IPS DF 4.7 (cell line): ENCODE measurements around the gene QRFP.
"Not testable (repeated sequence)": the region's sequence is repeated elsewhere in the genome, so short reads cannot be mapped to it uniquely, and the experiment has no call there.

Source experiments
- DNase-seq: peaks from one replicate; pipeline ENCODE4 v3.0.0-alpha.2; 2013; ENCODE audit warnings: low spot score; ENCODE audit errors: extremely low read depth

QRFP gene

DNA sequence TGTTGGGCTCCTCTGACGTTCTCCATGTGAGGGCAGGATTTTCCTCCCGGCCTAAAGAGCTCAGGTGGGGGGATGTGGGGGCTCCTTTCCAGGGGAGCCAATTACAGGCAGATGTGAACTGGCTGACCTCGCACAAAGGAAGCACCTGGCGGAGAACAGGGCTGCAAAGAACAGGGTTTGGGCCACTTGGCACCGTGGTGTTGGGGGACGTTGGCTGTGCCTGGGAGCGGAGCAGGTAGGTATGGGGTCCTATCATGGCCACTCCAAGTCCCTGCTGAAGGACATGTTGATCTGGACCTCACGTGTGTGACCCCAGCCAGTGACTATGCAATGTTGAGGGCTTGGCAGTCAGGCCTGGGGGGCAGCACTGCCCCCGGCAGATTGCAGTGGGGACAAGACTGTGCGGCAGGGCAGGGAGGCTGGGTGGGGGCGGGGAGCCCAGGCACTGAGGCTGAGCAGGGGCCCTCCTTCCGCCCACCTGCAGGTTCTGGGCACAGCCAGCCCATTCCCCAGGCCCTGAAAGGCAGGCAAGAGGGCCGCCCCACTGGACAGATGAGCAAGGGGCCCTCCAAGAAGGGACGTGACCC is 23.0 kb upstream of the QRFP start:
- DNase-seq = no peak

DNA sequence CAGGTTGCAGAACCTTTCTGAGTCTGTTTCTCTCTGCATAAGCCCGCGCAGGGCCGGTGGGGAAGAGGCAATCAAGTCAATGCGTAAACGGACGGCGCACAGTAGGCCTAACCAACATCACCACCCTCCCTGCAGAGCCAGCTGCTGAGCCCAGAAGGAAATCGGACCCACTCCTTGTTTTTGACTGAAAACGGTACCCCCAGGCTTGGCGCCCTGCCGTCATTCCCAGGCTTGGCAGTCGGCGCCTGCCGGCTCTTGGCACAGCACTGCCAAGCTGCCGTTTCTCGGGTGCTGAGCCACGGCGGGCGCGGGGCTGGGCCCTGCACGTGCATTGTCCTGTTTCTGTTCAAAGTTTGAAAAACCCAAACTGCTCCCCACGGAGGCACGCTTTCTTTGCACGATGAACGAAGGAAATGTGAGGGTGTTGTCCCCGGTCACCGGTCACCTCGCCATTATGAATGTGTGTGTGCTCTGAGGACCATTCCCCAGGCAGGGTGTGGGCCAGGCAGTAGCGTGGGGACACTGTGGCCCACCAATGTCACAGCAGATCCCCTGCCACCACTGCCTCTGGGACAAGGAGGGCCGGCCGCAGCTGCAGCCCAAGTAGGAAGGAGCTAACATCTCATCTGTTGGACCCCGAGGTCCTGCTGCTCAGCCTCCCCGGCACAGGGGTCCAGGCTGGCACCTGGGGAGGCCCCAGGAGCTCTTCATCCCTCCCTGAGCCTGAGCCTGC is 22.4 kb upstream of the QRFP start:
- no peak for DNase-seq

DNA sequence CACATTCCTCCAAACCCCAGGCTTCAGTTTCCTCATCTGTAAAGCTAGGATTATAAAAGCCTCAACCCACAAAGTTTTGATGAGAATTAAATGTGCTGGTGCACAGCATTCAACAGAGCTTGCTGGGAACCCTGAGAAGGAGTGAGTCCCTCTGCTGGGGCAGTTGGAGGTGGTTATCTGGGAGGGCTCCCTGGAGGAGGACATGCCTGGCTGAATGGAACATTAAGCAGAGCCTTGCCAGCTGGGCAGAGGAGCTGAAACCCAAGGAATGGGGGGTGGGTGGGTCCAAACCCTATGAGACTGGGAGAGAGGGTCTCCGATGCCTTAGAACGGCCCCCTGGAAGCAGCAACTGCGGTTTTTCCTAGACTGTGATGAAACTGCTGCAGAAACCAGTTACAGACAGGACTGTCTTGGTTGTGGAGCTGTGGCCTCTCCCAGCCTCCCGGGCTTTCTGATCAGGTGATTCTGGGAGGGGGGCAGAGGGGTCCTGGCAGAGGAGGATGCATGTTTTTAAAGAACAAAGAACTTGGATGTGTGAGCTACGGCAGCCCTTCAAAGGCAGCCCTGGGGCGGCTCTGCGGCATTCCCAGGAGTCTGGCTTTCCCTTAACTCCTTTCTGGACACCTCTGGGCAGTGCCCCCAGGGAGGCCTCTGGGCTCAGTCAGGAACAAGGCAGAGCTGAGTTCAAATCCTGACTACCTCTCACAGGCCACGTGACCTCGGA is 21.7 kb upstream of the QRFP start:
- DNase-seq = no peak

DNA sequence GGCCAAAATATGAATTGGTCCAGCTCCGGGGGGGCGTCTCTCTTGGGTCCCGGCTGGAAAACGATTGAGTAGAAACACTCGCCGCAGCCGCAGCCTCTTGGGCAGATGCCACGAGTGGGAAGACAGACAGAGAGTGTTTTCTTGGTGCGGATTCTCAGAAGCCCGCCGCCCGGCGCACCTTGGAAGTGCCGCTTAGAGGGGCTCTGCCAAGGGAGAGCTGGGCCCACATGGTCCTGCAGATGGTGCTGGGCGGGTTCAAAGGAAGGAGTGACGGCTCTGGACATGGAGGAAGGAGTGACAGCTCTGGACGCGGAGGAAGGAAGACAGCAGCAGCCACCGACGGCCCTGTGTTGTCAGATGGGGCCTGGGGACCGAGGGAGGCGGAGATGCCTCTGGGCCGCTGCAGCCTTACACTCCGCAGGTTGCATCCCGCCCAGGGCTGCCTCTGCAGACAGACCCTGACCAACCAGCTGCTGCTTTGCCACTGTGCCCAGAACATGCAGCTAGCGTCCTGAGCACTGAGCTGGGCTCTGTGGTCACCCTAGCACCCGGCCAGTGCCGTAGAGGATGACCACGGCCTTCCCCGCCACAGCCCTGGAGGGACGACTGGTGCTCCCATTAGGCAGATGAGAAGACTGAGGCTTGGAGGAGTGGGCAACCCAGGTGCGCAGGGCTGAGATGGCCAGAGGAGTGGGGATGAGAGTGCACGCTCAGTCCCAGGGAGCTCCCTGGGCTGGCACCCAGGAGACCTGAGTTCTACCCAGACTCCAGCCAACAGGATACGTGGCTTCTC is 20.8 kb upstream of the QRFP start:
- DNase-seq = no peak

DNA sequence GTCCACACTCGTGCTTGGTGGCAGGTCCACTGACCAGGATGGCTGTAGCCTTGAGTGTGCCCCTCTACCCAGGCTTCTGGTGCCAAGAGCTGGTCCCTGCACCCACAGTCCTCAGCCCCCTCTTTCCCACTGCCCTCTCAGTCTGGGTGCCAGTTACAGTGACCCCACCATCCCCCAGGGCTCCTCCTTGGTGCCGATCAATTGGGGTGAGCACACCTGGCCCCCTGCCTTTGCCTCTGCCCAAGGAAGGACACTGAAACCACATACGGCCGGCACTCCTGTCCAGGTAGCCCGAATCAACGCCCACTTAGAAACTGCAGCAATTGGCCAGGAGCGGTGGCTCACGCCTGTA is 18.5 kb upstream of the QRFP start:
- no peak for DNase-seq

DNA sequence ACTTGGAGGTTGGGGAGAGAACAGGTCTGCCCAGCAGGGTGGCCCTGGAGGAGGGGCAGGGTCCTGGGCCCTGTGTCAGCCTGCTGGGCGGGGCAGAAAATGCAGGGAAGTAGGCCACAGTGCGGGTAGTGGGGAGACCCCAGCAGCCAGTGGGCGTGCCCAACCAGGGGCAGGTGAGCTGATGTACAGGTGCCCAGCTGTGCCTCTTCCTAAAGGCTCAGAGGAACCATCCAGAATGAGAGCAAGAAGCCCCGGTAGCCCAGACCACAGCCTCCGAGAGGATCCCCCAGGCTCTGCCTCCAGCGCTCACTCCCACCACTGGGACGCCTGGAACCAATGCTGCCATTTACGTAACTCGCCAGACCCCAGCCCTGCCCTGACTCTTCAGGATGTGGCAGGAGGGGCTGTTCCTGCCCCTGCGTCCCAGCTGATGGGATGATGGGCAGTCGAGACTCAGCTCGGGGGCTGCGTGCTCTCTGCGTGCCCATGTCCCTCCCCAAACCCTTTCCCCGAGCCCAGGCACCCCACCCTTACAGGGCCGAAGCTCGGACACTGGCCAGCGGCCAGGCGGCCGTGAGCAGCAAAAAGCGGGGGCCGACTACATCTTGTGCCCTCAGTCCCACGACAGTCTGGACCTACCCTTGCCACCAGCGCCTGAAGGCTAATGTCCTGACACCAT is 17.9 kb upstream of the QRFP start:
- DNase-seq = no peak

DNA sequence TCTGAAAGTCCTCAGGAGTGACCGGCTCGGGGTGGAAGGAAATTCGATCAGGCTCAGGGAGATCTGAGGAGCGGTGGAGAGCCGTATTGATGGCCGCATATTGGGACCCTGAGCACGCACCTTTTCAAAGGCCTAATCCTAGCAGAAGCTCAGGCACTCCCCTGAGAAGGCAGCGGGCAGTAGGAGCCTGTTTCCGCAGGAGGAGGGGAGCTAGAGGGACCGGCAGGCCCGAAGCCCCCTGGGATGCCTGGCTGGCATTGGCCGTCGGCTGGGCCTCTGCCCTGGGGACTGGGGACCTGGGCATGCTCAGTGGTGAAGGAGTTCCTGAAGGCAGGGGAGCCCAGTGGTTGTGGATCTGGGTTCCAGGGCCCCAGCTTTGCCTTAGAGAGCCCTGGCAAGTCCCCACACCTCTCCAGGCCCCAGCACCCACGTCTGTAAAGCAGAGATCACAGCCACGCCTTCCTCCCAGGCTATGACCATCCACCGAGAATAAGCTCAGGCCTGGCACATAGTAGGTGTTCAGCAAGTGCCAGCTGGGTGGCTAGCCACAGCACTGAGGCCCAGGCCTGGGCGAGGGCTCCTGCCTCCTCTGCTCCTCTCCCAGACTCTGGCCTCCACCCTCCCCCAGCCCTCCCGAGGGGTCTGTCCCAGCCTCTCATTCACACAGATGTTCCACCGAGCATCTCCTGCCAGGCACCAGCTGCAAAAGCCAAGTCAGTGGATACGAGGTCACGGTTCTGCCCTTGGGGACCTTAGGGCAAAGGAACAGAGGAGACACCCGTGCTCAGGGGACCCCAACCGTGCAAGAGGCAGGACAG is 17.2 kb upstream of the QRFP start:
- no peak for DNase-seq

DNA sequence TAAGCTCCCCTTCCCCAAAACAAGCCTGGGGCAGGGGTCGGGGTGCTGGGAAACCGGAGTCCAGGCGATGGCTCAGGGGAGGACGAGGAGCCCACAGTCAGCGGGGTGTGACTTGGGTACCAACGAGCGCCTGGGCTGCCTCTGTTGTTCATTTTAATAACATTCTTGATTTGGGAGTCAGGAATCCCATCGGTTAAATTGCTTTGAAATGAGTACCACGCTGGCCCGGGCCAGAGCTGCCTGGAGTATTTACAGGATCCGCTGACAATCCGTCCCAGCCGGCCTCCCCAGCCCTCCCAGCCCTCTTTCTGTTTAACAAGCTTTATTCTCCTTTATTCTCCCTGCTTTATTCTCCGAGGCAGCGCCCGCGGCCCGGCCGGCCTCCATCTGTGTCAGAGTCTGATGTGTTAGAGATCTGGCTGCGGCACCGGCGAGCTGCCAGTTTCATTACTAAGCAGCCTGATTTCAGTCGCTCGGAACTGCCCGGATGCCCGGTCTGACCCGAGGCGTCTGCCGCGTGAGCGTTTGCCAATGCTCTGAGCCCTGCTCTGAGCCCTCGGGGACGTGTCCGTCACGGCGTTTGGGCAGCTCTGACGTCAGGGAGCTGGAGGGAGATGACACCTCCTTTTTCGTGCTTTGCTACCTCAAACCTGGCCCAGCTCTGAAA is 16.5 kb upstream of the QRFP start:
- DNase-seq = no peak

DNA sequence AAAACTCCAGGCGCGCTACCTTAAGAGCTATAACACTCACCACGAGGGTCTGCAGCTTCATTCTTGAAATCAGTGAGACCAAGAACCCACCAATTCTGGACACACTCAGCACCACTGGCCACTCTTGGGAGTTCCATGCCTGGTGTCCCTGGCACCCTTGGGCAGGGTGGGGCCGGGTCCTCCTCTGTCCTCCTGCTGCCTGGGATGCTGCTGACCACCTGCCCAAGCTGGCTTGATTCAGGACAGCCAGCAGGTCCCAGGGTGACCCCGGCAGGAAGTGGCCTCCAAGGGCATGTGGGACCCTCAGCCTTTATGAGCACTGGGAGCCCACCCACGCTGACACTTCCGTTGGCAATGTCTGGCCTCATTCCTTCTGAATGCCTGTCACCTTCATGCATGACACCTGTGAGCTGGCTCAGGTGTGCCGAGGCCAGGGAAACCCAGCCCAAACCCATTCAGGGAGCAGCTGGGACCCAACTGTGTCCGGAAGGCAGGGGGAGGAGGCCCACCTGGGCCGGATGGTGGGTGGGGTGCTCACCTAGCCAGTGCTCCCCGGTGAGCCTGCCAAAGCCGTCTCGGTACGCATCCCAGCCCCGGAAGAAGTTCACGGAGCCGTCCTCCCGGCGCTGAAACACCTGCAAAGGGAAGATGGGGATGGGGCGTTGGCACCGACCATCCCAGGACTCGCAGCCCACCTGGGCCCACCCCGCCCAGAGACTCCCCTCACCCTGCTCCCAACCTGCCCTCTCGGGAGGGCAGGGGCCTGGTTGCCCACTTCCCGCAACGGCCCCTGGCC is 14.8 kb upstream of the QRFP start:
- no peak for DNase-seq

DNA sequence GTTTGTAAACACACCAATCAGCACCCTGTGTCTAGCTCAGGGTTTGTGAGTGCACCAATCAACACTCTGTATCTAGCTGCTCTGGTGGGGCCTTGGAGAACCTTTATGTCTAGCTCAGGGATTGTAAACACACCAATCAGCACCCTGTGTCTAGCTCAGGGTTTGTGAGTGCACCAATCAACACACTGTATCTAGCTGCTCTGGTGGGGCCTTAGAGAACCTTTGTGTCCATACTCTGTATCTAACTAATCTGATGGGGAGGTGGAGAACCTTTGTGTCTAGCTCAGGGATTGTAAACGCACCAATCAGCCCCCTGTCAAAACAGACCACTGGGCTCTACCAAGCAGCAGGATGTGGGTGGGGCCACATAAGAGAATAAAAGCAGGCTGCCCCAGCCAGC is 14.1 kb upstream of the QRFP start:
- not testable (repeated sequence) for DNase-seq

DNA sequence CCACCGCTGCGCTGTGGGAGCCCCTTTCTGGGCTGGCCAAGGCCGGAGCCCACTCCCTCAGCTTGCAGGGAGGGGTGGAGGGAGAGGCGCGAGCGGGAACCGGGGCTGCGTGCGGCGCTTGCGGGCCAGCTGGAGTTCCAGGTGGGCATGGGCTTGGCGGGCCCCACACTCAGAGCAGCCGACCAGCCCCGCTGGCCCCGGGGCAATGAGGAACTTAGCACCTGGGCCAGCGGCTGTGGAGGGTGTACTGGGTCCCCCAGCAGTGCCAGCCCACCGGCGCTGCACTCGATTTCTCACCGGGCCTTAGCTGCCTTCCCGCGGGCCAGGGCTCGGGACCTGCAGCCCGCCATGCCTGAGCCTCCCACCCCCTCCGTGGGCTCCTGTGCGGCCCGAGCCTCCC is 13.4 kb upstream of the QRFP start:
- not testable (repeated sequence) for DNase-seq

DNA sequence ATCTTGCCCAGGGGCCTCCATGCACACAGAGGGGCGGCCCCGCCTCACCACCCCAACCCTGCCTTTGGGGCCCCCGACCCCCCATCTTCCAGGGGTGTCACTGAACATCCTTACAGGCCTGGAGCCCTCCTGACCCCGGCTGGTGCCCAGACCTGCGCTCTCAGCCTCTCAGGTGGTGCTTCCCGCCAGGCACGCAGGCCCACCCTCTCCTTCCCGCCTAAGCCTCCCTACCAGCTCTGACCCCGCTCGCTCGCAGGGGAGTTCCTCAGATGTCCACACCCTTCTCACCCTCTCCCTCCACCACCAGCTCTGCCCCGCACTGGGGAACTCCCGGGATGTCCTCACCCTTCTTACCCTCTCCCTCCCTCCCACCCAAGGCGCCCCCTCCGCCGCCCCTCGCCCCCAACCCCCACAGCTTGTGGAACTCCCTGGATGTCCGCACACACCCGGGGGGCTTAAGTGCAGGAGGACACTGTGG is 12.3 kb upstream of the QRFP start:
- DNase-seq = no peak

DNA sequence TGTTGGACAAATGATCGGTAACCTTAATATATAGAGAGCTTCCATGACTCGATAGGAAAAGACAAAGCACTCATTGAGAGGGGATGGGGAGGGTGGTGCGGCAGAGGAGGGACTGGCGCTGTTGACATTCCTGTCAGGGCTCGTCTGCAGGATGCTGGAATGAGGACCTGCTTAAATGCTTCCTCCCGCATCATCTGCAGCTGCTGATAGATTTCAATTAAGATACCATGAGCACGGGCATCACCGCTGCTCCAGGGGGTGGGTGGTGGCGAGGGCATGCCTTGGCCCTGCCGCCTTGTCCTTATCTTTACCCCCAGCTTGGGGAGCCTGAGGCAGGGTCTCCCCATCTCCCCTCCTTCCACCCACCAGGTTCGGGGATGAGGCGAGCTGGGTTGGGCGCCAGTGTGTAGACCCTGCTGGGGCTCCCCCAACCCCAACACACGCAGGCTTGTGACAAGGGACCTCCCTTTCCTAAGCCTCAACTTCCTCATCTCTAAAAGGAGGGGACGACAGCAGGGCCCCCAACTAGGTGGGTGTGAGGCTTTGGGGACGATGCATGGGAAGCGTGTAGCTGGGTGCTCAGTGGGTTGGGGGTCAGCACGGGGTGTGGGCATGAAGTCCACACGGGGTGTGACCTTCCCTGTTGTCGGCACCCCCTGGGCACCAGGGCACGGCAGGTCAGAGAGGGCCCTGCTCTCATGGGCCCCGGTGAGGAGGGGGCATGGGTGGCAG is 11.7 kb upstream of the QRFP start:
- no peak for DNase-seq

DNA sequence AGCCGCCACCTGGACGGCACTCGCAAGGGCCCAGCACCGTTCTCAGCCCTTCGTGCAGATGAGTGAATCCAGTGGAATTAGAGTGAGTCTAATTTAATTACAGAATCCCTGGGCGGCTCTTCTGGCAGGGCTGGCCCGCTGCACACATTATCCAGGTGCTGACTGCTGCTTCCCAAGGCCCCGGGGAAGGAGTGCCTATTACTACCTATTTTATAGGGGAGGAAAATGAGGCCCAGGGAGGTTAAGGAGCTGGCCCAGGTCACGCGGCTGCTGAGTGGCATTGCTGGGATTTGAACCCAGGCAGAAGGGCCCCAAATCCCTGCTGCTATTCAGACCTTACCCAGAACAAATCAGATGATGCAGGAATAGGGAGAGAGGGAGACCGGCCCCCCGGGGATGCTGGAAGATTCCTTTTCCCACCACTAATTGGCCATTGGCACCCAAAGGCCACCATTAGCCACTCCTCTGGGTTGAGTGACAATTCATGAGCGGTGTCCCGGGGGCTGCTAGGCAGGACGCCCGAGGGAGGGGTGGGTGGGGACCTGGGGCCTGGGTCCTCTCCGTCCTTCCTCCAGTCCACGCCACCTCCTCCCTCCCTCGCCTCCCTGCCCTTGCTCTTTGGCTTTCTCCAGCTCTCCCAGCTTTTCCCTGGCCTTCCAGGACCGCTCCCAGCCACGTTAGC is 10.3 kb upstream of the QRFP start:
- no peak for DNase-seq

DNA sequence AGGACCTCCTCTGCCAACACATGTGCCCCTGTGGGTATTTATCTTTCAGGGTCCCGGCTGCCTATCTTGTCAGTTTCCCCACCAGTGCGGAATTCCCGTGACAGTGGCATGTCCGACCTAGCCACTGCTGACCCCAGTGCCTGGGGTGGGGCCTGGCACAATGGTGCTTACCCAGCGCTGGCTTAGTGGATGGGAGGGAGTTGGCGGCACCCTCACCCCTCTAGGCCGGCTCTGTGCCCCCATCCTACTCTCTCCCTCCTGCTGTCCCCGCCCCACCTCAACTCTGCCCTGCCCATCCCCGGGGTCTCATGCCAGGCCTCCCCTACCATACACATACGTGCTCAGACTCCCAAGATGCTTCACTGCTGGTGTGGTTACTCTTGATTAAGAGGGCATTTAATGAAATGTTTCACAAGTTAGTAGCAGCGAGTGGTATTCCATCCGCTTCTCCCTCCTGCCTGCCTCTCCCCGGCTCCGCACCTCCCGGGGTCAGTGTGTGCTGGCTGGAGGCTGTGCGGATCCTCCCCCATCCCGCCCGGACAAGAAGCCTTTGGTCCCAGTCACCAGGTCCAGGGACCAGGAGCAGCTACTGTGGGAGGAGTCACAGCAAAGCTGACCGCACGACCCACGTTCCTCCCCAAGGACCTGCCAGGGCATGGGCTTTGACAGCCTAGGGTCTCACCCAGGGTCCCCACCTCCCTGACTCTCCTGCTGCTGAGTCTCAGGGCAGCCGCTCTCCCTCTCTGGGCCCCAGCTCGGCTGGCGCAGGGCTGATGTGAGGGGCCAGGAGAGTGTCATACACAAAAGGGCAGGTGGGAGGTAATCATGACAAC is 9.5 kb upstream of the QRFP start:
- DNase-seq = no peak

DNA sequence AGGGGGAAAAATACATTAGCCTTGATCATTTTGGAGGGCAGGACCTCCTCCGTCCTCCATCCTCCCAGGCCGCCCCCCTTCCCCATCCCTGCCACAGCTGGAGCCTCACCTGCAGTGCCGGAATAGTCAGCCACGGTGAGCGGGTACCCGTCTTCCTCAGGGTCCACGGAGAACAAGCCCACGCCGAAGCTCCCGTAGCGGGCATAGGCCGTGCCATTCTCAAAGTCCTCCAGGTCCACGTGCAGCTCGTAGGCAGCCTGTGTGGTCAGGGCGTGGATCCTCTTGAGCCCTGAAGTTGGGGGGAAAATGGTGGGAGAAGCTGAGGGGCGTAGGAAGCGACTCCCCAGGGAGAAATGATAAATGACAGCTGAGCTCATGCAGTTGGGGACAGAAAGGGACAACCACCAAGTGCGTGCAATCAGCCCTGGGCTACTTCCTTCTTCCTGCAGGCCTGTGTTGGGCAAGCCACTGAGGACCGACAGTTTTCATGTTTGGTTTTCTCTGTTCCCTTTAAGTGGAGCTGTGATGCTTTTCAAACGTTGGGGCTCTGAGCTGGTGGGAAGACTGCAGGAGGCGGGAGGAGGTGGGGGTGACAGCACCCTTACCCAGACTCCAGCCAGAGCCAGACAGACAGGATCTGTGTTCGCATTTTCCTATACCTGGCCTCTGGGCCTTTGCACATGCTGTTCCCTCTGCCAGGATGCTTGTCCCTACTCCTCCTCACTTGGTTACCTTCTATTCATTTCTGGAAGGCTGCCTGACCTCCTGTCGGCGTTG is 8.7 kb upstream of the QRFP start:
- no peak for DNase-seq
